GM19351 (cell line): Measurements from ENCODE around the gene NUBPL.
"Not testable (repeated sequence)": the region's sequence is repeated elsewhere in the genome, so short reads cannot be mapped to it uniquely, and the experiment has no call there.

Experiments
- ATAC-seq: cut with Tn5 transposase; IDR thresholded peaks from one replicate; pipeline ENCODE4 v1.9.1; 2021; ENCODE audit warnings: mild to moderate bottlenecking, moderate library complexity; ENCODE audit not compliant: unreplicated experiment

The NUBPL gene

GRCh38 chr14:31864937-31865855, 304.0 kb downstream of the NUBPL start:
- no peak for ATAC-seq

GRCh38 chr14:31867570-31867969, 306.4 kb downstream of the NUBPL start:
- no peak for ATAC-seq

- ATAC-seq = not testable (repeated sequence)
Observed at GRCh38 chr14:31868096-31868495, 306.9 kb downstream of the NUBPL start.

- no peak for ATAC-seq
Observed at GRCh38 chr14:31876741-31877140, 315.5 kb downstream of the NUBPL start.

- ATAC-seq = no peak
Observed at GRCh38 chr14:31877255-31877798, 316.1 kb downstream of the NUBPL start.

GRCh38 chr14:31879661-31880348, 318.6 kb downstream of the NUBPL start:
- ATAC-seq = no peak

- ATAC-seq = no peak
Observed at GRCh38 chr14:31880935-31881334, 319.7 kb downstream of the NUBPL start.

- no peak for ATAC-seq
Observed at GRCh38 chr14:31881531-31882310, 320.5 kb downstream of the NUBPL start.

GRCh38 chr14:31884238-31884637, 323.0 kb downstream of the NUBPL start:
- ATAC-seq = no peak

- ATAC-seq = no peak
Observed at GRCh38 chr14:31884776-31885379, 323.7 kb downstream of the NUBPL start.

- no peak for ATAC-seq
Observed at GRCh38 chr14:31886156-31886835, 325.1 kb downstream of the NUBPL start.

- ATAC-seq = no peak
Observed at GRCh38 chr14:31887929-31888580, 326.9 kb downstream of the NUBPL start.

GRCh38 chr14:31889297-31889696, 328.1 kb downstream of the NUBPL start:
- no peak for ATAC-seq

GRCh38 chr14:31890202-31890601, 329.0 kb downstream of the NUBPL start:
- not testable (repeated sequence) for ATAC-seq

GRCh38 chr14:31893221-31893757, 332.1 kb downstream of the NUBPL start:
- ATAC-seq = no peak

GRCh38 chr14:31894351-31894750, 333.1 kb downstream of the NUBPL start:
- ATAC-seq = no peak

GRCh38 chr14:31895206-31895605, 334.0 kb downstream of the NUBPL start:
- ATAC-seq = no peak

GRCh38 chr14:31895646-31896045, 334.4 kb downstream of the NUBPL start:
- no peak for ATAC-seq

- ATAC-seq = no peak
Observed at GRCh38 chr14:31897581-31898186, 336.5 kb downstream of the NUBPL start.
